SK-N-SH treated with all-trans-retinoic acid at 6 μM for 48 hours (cell line): ENCODE measurements around the gene GZMM.

Experiments
- ATAC-seq: fragments of 200-7000 bp; cut with Tn5 transposase; 3 replicates; pipeline ENCODE4 v1.9.1; 2020; ENCODE audit warnings: mild to moderate bottlenecking, moderate library complexity
- ARNTL ChIP-seq: fragments of 450-650 bp; formaldehyde crosslinking; IDR thresholded peaks from 2 replicates; pipeline ENCODE4 v1.5.0; 2020; ENCODE audit warnings: low read depth, mild to moderate bottlenecking, moderate library complexity, borderline replicate concordance
- CSDC2 ChIP-seq: fragments of 250-450 bp; sonication (Bioruptor Pico); IDR thresholded peaks from 2 replicates; pipeline ENCODE4 v1.5.0; 2020; ENCODE audit warnings: mild to moderate bottlenecking, moderate library complexity
- CSRNP3 ChIP-seq: fragments of 250-450 bp; sonication (Bioruptor Pico); IDR thresholded peaks from 2 replicates; pipeline ENCODE4 v1.5.1; 2021; ENCODE audit warnings: mild to moderate bottlenecking, moderate library complexity
- GLIS3 ChIP-seq: fragments of 250-450 bp; sonication (Bioruptor Pico); IDR thresholded peaks from 2 replicates; pipeline ENCODE4 v1.5.0; 2020; ENCODE audit warnings: mild to moderate bottlenecking, moderate library complexity
- ISL1 ChIP-seq: fragments of 250-450 bp; sonication (Bioruptor Pico); IDR thresholded peaks from 2 replicates; pipeline ENCODE4 v2.1.2; 2022; ENCODE audit warnings: mild to moderate bottlenecking, moderate library complexity
- OSR1 ChIP-seq: fragments of 250-450 bp; sonication (Bioruptor Pico); IDR thresholded peaks from 2 replicates; pipeline ENCODE4 v1.8.0; 2022; ENCODE audit warnings: moderate library complexity, mild to moderate bottlenecking, inconsistent platforms
- POU6F1 ChIP-seq: fragments of 250-450 bp; sonication (Bioruptor Pico); IDR thresholded peaks from 2 replicates; pipeline ENCODE4 v1.8.0; 2021; ENCODE audit warnings: low read depth, mild to moderate bottlenecking, moderate library complexity, borderline replicate concordance
- RARB ChIP-seq: fragments of 250-450 bp; sonication (Bioruptor Pico); IDR thresholded peaks from 2 replicates; pipeline ENCODE4 v1.8.0; 2021; ENCODE audit warnings: mild to moderate bottlenecking, moderate library complexity
- TCF4 ChIP-seq: fragments of 250-450 bp; sonication (Bioruptor Pico); IDR thresholded peaks from 2 replicates; pipeline ENCODE4 v1.8.0; 2021; ENCODE audit warnings: mild to moderate bottlenecking, moderate library complexity, borderline replicate concordance
- TOX ChIP-seq: fragments of 250-450 bp; sonication (Bioruptor Pico); IDR thresholded peaks from 2 replicates; pipeline ENCODE4 v1.8.0; 2021; ENCODE audit warnings: mild to moderate bottlenecking, moderate library complexity, borderline replicate concordance
- ZC3H10 ChIP-seq: fragments of 250-450 bp; sonication (Bioruptor Pico); IDR thresholded peaks from 2 replicates; pipeline ENCODE4 v1.5.1; 2021; ENCODE audit warnings: mild to moderate bottlenecking, moderate library complexity
- ZFP3 ChIP-seq: fragments of 250-450 bp; sonication (Bioruptor Pico); IDR thresholded peaks from 2 replicates; pipeline ENCODE4 v1.5.0; 2020; ENCODE audit warnings: mild to moderate bottlenecking, moderate library complexity
- ZFP30 ChIP-seq: fragments of 450-650 bp; formaldehyde crosslinking; IDR thresholded peaks from 2 replicates; pipeline ENCODE4 v1.5.0; 2022; ENCODE audit warnings: mild to moderate bottlenecking, moderate library complexity
- ZNF565 ChIP-seq: fragments of 450-650 bp; formaldehyde crosslinking; conservative IDR thresholded peaks from 2 replicates; pipeline ENCODE4 v1.5.0; 2020; ENCODE audit warnings: low read depth, mild to moderate bottlenecking, moderate library complexity
- ZNF70 ChIP-seq: fragments of 450-650 bp; formaldehyde crosslinking; IDR thresholded peaks from 2 replicates; pipeline ENCODE4 v1.5.0; 2020; ENCODE audit warnings: mild to moderate bottlenecking, moderate library complexity
- ZNF8 ChIP-seq: fragments of 450-650 bp; formaldehyde crosslinking; IDR thresholded peaks from 2 replicates; pipeline ENCODE4 v1.5.0; 2020; ENCODE audit warnings: mild to moderate bottlenecking, moderate library complexity
- TF ChIP-seq, protein P1 (sequence below): fragments of 250-450 bp; sonication (Bioruptor Pico); IDR thresholded peaks from 2 replicates; pipeline ENCODE4 v1.5.1; 2020; ENCODE audit warnings: low read depth, mild to moderate bottlenecking, moderate library complexity
- TF ChIP-seq, protein P2 (sequence below): fragments of 250-450 bp; sonication (Bioruptor Pico); IDR thresholded peaks from 2 replicates; pipeline ENCODE4 v1.8.0; 2020; ENCODE audit warnings: mild to moderate bottlenecking, moderate library complexity, borderline replicate concordance

GZMM gene

DNA sequence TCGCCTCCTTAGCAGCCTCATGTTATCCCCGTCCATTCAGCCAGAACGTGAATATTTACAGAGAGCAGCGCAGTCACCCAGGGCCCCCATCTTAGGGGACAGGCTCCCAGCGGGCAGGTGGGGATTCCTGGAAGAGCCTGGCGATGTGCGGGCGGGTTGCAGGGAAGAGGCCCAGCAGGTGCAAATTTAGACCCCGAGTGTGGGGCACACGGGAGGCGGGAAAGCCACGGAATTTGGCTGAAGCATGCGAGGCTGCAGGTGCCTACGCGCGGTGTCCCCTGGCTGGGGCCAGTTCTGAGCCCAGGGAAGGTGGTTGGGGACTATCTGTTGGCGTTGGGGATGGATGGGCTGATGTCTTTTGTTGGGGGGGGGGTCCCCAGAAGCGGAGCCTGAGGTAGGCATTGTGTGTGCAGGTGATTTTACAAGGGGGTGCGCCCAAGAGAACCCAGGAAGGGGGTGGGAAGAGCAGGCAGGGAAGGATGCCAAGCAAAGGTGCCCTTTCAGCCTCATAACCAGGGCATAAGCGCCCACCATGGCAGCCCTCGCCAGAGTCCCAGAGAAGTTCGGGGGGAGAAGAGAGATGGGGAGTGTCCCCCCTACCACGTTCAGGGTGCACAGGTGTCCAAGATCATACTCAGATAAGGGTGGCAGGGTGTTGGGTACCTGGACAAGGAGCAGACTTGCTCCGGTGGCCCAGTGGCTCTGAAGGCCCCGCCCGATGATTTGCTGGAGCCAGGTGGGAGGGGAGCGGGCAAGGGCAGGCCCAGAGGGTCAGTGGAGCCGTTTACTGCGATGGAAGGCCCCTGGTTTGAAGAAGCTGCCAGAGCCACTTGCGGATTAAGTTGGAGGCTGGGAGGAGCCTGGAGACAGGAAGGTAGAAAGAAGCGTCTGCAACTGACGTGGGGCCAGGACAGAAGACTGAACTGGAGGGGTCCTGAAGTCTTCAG, 35.4 kb upstream of the GZMM start:
- ATAC-seq = no peak
- TF ChIP-seq CSDC2 (CRISPR knock-in tag) = no peak
- no peak for TF ChIP-seq ARNTL (CRISPR knock-in tag)
- no peak for TF ChIP-seq ZFP30 (CRISPR knock-in tag)
- no peak for TF ChIP-seq ISL1 (CRISPR knock-in tag)
- no peak for TF ChIP-seq ZC3H10 (CRISPR knock-in tag)
- TF ChIP-seq TOX (CRISPR knock-in tag) = no peak
- TF ChIP-seq, protein P1, sequence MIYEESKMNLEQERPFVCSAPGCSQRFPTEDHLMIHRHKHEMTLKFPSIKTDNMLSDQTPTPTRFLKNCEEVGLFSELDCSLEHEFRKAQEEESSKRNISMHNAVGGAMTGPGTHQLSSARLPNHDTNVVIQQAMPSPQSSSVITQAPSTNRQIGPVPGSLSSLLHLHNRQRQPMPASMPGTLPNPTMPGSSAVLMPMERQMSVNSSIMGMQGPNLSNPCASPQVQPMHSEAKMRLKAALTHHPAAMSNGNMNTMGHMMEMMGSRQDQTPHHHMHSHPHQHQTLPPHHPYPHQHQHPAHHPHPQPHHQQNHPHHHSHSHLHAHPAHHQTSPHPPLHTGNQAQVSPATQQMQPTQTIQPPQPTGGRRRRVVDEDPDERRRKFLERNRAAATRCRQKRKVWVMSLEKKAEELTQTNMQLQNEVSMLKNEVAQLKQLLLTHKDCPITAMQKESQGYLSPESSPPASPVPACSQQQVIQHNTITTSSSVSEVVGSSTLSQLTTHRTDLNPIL (CRISPR knock-in tag) = no peak
- TF ChIP-seq ZFP3 = no peak
- TF ChIP-seq TCF4 (CRISPR knock-in tag) = no peak
- TF ChIP-seq GLIS3 (CRISPR knock-in tag) = no peak
- no peak for TF ChIP-seq OSR1
- TF ChIP-seq RARB (CRISPR knock-in tag) = no peak
- TF ChIP-seq, all 23 proteins: peak for 0

GRCh38 chr19:510606-511100, 33.2 kb upstream of the GZMM start:
- TF ChIP-seq POU6F1 (no peak), CSDC2 (CRISPR knock-in tag) (no peak), ZNF70 (no peak)
- peak; percentile 25 for ATAC-seq

DNA sequence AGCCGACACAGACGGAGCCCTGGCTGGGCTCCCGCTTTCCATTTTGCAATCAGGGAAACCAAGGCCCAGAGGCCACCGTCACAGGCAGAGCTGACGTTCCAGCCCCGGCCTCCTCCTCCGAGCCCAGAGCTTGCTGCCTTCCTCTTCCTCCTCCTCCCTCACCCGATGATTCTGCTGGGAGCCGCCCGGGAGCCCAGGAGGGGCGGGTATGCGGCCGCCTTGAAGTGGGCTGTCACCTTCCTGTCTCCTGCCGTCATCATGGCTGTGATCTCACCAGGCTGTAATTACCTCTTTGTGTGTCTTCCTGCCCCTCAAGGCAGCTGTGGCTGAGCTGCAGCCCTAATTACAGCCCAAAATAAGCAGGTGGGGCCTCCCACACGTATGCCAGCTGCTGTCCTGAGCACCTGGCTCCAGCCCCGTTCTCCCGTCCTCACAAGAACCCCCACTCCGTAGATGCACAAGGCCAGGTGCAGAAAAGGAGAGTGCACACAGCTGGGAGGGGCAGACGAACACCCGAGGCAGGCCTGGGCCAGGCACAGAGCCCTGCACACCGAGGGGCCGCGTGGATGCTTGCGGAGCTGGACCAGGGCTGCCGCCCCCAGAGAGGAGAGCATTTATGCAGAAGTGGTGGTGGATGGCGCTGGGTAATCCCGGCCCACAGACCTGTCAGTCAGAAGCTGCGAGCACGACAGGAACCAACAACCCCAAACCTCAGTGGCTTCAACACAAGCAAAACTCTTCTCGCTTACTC, 32.6 kb upstream of the GZMM start:
- TF ChIP-seq GLIS3 (CRISPR knock-in tag) = no peak
- TF ChIP-seq ZNF70 = no peak
- TF ChIP-seq, protein P2, sequence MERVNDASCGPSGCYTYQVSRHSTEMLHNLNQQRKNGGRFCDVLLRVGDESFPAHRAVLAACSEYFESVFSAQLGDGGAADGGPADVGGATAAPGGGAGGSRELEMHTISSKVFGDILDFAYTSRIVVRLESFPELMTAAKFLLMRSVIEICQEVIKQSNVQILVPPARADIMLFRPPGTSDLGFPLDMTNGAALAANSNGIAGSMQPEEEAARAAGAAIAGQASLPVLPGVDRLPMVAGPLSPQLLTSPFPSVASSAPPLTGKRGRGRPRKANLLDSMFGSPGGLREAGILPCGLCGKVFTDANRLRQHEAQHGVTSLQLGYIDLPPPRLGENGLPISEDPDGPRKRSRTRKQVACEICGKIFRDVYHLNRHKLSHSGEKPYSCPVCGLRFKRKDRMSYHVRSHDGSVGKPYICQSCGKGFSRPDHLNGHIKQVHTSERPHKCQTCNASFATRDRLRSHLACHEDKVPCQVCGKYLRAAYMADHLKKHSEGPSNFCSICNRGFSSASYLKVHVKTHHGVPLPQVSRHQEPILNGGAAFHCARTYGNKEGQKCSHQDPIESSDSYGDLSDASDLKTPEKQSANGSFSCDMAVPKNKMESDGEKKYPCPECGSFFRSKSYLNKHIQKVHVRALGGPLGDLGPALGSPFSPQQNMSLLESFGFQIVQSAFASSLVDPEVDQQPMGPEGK (CRISPR knock-in tag) = no peak
- TF ChIP-seq ZC3H10 (CRISPR knock-in tag) = no peak
- TF ChIP-seq ZNF8 (CRISPR knock-in tag) = no peak
- TF ChIP-seq TOX (CRISPR knock-in tag) = no peak
- TF ChIP-seq, protein P1 (CRISPR knock-in tag) = no peak
- no peak for TF ChIP-seq OSR1
- TF ChIP-seq POU6F1 = no peak
- no peak for TF ChIP-seq RARB (CRISPR knock-in tag)
- no peak for TF ChIP-seq ZFP30 (CRISPR knock-in tag)
- TF ChIP-seq ZNF565 (CRISPR knock-in tag) = no peak
- TF ChIP-seq CSRNP3 (CRISPR knock-in tag) = no peak
- TF ChIP-seq, all 23 proteins: peak for 0

More for the DNA sequence above, 32.6 kb upstream of the GZMM start:
- no peak for ATAC-seq
